HL-60 (cell line): ENCODE data around the gene MAN2C1.

ENCODE experiments used
- DNase-seq, 2 experiments: peaks; one replicate each; pipeline ENCODE4 v3.0.0-alpha.2; 2010 to 2020; ENCODE audit warnings: low read depth in 1 of 2, low spot score in 1 of 2
- H3K27ac ChIP-seq: fragments of 250-450 bp; sonication (Bioruptor Pico); replicated peaks from 2 replicates; pipeline ENCODE4 v1.5.1; 2020; ENCODE audit warnings: mild to moderate bottlenecking, moderate library complexity
- H3K27me3 ChIP-seq: fragments of 250-450 bp; sonication (Bioruptor Pico); 2 replicates; pipeline ENCODE4 v1.5.1; 2021; ENCODE audit warnings: mild to moderate bottlenecking, moderate library complexity; ENCODE audit not compliant: insufficient read depth, poor library complexity, severe bottlenecking
- H3K4me3 ChIP-seq: replicated peaks from 2 replicates; pipeline ENCODE4 v1.5.1; 2011; ENCODE audit warnings: mild to moderate bottlenecking, control low read depth, low read length; ENCODE audit not compliant: insufficient read depth
- GABPA ChIP-seq: IDR thresholded peaks from 2 replicates; pipeline ENCODE4 v1.6.1; 2012; ENCODE audit warnings: low read depth
- POLR2AphosphoS5 ChIP-seq: IDR thresholded peaks from 2 replicates; pipeline ENCODE4 v1.6.1; 2012; ENCODE audit warnings: low read depth
- REST ChIP-seq: IDR thresholded peaks from 2 replicates; pipeline ENCODE4 v1.6.1; 2012; ENCODE audit warnings: low read depth; ENCODE audit not compliant: insufficient replicate concordance
- SPI1 ChIP-seq: IDR thresholded peaks from 2 replicates; pipeline ENCODE4 v1.6.1; 2012; ENCODE audit warnings: low read depth, mild to moderate bottlenecking, borderline replicate concordance
- TF ChIP-seq, protein P1 (sequence below): IDR thresholded peaks from one replicate; pipeline ENCODE4 v1.5.1; 2011; ENCODE audit warnings: low read length, control low read depth, inconsistent platforms; ENCODE audit not compliant: insufficient read depth

The MAN2C1 gene

DNA sequence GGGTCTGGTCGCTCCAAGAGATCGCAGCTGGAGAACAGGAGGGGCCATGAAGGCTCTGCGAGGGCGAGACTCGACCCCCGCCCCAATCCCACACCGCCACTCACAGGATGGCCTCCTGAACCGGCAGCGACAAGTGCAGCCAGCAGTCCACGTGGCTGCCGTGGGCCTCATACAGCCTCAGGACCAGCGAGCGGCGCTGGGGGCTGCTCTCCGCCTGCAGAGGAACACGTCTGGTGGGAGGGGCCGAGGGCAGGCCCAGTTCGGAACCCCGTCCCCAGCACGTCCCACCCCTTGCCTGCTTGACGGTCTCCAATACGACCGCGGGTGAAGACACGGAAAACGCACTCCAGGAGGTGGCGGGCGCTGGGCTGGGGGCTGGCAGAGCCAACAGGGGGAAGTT is 12.4 kb downstream of the MAN2C1 start:
- no peak for DNase-seq
- TF ChIP-seq POLR2AphosphoS5 = no peak
- TF ChIP-seq, protein P1, sequence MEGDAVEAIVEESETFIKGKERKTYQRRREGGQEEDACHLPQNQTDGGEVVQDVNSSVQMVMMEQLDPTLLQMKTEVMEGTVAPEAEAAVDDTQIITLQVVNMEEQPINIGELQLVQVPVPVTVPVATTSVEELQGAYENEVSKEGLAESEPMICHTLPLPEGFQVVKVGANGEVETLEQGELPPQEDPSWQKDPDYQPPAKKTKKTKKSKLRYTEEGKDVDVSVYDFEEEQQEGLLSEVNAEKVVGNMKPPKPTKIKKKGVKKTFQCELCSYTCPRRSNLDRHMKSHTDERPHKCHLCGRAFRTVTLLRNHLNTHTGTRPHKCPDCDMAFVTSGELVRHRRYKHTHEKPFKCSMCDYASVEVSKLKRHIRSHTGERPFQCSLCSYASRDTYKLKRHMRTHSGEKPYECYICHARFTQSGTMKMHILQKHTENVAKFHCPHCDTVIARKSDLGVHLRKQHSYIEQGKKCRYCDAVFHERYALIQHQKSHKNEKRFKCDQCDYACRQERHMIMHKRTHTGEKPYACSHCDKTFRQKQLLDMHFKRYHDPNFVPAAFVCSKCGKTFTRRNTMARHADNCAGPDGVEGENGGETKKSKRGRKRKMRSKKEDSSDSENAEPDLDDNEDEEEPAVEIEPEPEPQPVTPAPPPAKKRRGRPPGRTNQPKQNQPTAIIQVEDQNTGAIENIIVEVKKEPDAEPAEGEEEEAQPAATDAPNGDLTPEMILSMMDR = no peak
- no peak for TF ChIP-seq GABPA
- no peak for TF ChIP-seq SPI1
- TF ChIP-seq REST = no peak
- no peak overlapping the region for H3K27ac ChIP-seq
- H3K4me3 ChIP-seq = no peak overlapping the region
- no peaks in the 10 kb centered on the region for H3K27me3 ChIP-seq

GRCh38 chr15:75355369-75355768 is 13.0 kb downstream of the MAN2C1 start:
- H3K27me3 ChIP-seq = no peaks in the 10 kb centered on the region
- no peak overlapping the region for H3K27ac ChIP-seq
- no peak overlapping the region for H3K4me3 ChIP-seq
- DNase-seq = no peak
- TF ChIP-seq POLR2AphosphoS5 (no peak), REST (no peak), GABPA (no peak), SPI1 (no peak)
- TF ChIP-seq, protein P1 = no peak

DNA sequence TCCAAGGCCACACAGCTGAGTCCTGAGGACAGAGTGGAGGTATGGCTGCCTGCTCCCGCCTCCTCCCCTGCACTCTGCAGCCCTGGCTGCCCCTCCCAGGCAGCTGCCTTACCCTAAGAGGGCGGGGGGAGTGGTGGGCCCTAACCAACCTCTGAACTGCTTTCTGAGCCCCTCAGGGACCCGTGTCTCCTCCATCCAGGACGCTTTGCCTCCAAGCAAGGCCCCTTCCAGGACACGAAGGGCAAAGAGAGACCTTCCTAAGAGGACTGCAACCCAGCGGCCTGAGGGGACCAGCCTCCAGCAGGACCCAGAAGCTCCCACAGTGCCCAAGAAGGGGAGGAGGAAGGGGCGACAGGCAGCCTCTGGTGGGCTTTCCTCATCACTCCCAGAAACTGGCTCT is 14.0 kb downstream of the MAN2C1 start:
- H3K4me3 ChIP-seq = no peak overlapping the region
- H3K27ac ChIP-seq = no peak overlapping the region
- no peak for DNase-seq
- no peaks in the 10 kb centered on the region for H3K27me3 ChIP-seq
- TF ChIP-seq GABPA (no peak), REST (no peak)
- TF ChIP-seq, protein P1 = no peak
